Measurements from ENCODE around the gene ATF6.

ATF6 gene

GRCh38 chr1:161905269-161905884 is 139.3 kb downstream of the ATF6 start:
- DNase-seq: peak; percentile 71

GRCh38 chr1:161907265-161907664 is 141.1 kb downstream of the ATF6 start:
- no peak for DNase-seq

- no peak for DNase-seq
Observed at GRCh38 chr1:161908264-161908663, 142.1 kb downstream of the ATF6 start.

GRCh38 chr1:161910604-161911003 is 144.5 kb downstream of the ATF6 start:
- no peak for DNase-seq

GRCh38 chr1:161913482-161914140 is 147.5 kb downstream of the ATF6 start:
- no peak for DNase-seq

GRCh38 chr1:161914595-161914994 is 148.5 kb downstream of the ATF6 start:
- no peak for DNase-seq

GRCh38 chr1:161915051-161915503 is 149.0 kb downstream of the ATF6 start:
- no peak for DNase-seq

GRCh38 chr1:161915978-161916377 is 149.9 kb downstream of the ATF6 start:
- no peak for DNase-seq

GRCh38 chr1:161919229-161919628 is 153.1 kb downstream of the ATF6 start:
- DNase-seq: no peak

- no peak for DNase-seq
Observed at GRCh38 chr1:161921491-161921890, 155.4 kb downstream of the ATF6 start.

- no peak for DNase-seq
Observed at GRCh38 chr1:161921990-161922389, 155.9 kb downstream of the ATF6 start.

- no peak for DNase-seq
Observed at GRCh38 chr1:161928056-161928455, 161.9 kb downstream of the ATF6 start.

- no peak for DNase-seq
Observed at GRCh38 chr1:161929137-161929536, 163.0 kb downstream of the ATF6 start.

- no peak for DNase-seq
Observed at GRCh38 chr1:161930064-161930463, 163.9 kb downstream of the ATF6 start.

- no peak for DNase-seq
Observed at GRCh38 chr1:161932668-161933067, 166.5 kb downstream of the ATF6 start.

GRCh38 chr1:161933592-161934588 is 167.8 kb downstream of the ATF6 start:
- peak; percentile 29 for DNase-seq

GRCh38 chr1:161935264-161935663 is 169.1 kb downstream of the ATF6 start:
- no peak for DNase-seq

GRCh38 chr1:161936786-161937185 is 170.7 kb downstream of the ATF6 start:
- no peak for DNase-seq

GRCh38 chr1:161940866-161941591 is 174.9 kb downstream of the ATF6 start:
- no peak for DNase-seq

- DNase-seq: no peak
Observed at GRCh38 chr1:161941726-161942436, 175.8 kb downstream of the ATF6 start.

- DNase-seq: peak; percentile 43
Observed at GRCh38 chr1:161943737-161944136, 177.6 kb downstream of the ATF6 start.

GRCh38 chr1:161944381-161944780 is 178.3 kb downstream of the ATF6 start:
- peak; percentile 61 for DNase-seq

Data from hematopoietic multipotent progenitor cell treated with erythropoietin and hydrocortisone succinate and interleukin-3 and kit ligand, for 6 days (in vitro differentiated cells).